ENCODE data around the gene CHFR. TPM values are rescaled to one million over a fixed set of nuclear protein-coding genes. Genes with fewer than 3 reads are reported as not detected.
A peak's percentile ranks its signal among the peaks of the same experiment; 100 is the strongest.
"Not testable (repeated sequence)": the region's sequence is repeated elsewhere in the genome, so short reads cannot be mapped to it uniquely, and the experiment has no call there.

Gene CHFR
- total RNA-seq, 2 donors from 2014 or later = 13.6 to 13.8 TPM

- no peaks in the 10 kb centered on the region for H3K9me3 ChIP-seq
- no peak overlapping the region for H3K4me3 ChIP-seq
- peaks cover 77% of the 10 kb centered on the region for H3K36me3 ChIP-seq
- H3K27me3 ChIP-seq = no peaks in the 10 kb centered on the region
- no peaks in the 10 kb centered on the region for H3K4me1 ChIP-seq
- no peak overlapping the region for H3K27ac ChIP-seq
- no peak for TF ChIP-seq CTCF (IDR thresholded peaks at IDR 0.05)
- no peak for DNase-seq (ENCODE audit: low spot score)
Measured at GRCh38 chr12:132814232-132814631, 73.2 kb downstream of the CHFR start.

GRCh38 chr12:132813443-132813842 is 74.0 kb downstream of the CHFR start:
- Histone ChIP-seq H3K27me3 (no peaks in the 10 kb centered on the region), H3K4me3 (no peak overlapping the region), H3K27ac (no peak overlapping the region), H3K9me3 (no peaks in the 10 kb centered on the region), H3K4me1 (no peaks in the 10 kb centered on the region), H3K36me3 (peaks cover 72% of the 10 kb centered on the region)
- no peak for TF ChIP-seq CTCF (IDR thresholded peaks at IDR 0.05)
- DNase-seq (ENCODE audit: low spot score) = no peak

GRCh38 chr12:132812631-132813305 is 74.6 kb downstream of the CHFR start:
- H3K36me3 ChIP-seq = peaks cover 74% of the 10 kb centered on the region
- no peak overlapping the region for H3K4me3 ChIP-seq
- no peak for TF ChIP-seq CTCF (IDR thresholded peaks at IDR 0.05)
- no peaks in the 10 kb centered on the region for H3K4me1 ChIP-seq
- H3K27me3 ChIP-seq = no peaks in the 10 kb centered on the region
- DNase-seq (ENCODE audit: low spot score) = no peak
- no peak overlapping the region for H3K27ac ChIP-seq
- H3K9me3 ChIP-seq = no peaks in the 10 kb centered on the region

- H3K36me3 ChIP-seq = peaks cover 77% of the 10 kb centered on the region
- H3K9me3 ChIP-seq; H3K4me1 ChIP-seq; H3K4me3 ChIP-seq; DNase-seq (ENCODE audit: low spot score); H3K27ac ChIP-seq; H3K27me3 ChIP-seq: not testable (repeated sequence)
- peak in 1 of 2 donors; percentile 48 for TF ChIP-seq CTCF (IDR thresholded peaks at IDR 0.05)
Measured at GRCh38 chr12:132809391-132809790, 78.0 kb downstream of the CHFR start.

GRCh38 chr12:132807295-132808092 is 79.9 kb downstream of the CHFR start:
- no peak for DNase-seq (ENCODE audit: low spot score)
- no peak for TF ChIP-seq CTCF (IDR thresholded peaks at IDR 0.05)
- peaks cover 73% of the 10 kb centered on the region for H3K36me3 ChIP-seq

More at GRCh38 chr12:132807295-132808092, 79.9 kb downstream of the CHFR start:
- Histone ChIP-seq H3K4me3 (no peak overlapping the region), H3K9me3 (no peaks in the 10 kb centered on the region), H3K27ac (no peak overlapping the region), H3K4me1 (peaks cover 0 to 5% of the 10 kb centered on the region in 2 donors), H3K27me3 (no peaks in the 10 kb centered on the region)

All from right atrium auricular region (tissue), 2 donors.